Gastroesophageal sphincter (tissue), 3 donors: Measurements from ENCODE around the gene ZNF385B.

ENCODE experiments used
- CTCF ChIP-seq, 4 experiments: fragments of 200-600 bp in 2 of 4; fragments of 450-650 bp in 2 of 4; sonication (generic) in 1 of 4; IDR thresholded peaks; one replicate each; pipeline ENCODE4 v1.5.1; 2017 to 2019; ENCODE audit warnings: antibody characterized with exemption in 4 of 4, mild to moderate bottlenecking in 2 of 4, moderate library complexity in 2 of 4
- EP300 ChIP-seq: sonication (generic); formaldehyde crosslinking; IDR thresholded peaks from one replicate; pipeline ENCODE4 v1.6.1; 2017; ENCODE audit warnings: antibody characterized with exemption, mild to moderate bottlenecking
- POLR2A ChIP-seq, 2 donors: fragments of 450-650 bp; IDR thresholded peaks; one replicate each; pipeline ENCODE4 v1.6.1; 2017; ENCODE audit warnings: antibody characterized with exemption in 2 of 2, mild to moderate bottlenecking in 2 of 2, moderate library complexity in 1 of 2

- TF ChIP-seq EP300 (no peak), POLR2A (IDR thresholded peaks at IDR 0.05) (no peak), CTCF (IDR thresholded peaks at IDR 0.05) (no peak)
These were observed 276.7 kb downstream of the ZNF385B start for GRCh38 chr2:179584760-179585159.
